HG03039 (cell line): Measurements from ENCODE around the gene CXCR5.
A peak's percentile ranks its signal among the peaks of the same experiment; 100 is the strongest.

Experiments
- ATAC-seq: cut with Tn5 transposase; IDR thresholded peaks from one replicate; pipeline ENCODE4 v1.9.1; 2021; ENCODE audit warnings: mild to moderate bottlenecking, moderate library complexity; ENCODE audit not compliant: unreplicated experiment

CXCR5 gene

DNA sequence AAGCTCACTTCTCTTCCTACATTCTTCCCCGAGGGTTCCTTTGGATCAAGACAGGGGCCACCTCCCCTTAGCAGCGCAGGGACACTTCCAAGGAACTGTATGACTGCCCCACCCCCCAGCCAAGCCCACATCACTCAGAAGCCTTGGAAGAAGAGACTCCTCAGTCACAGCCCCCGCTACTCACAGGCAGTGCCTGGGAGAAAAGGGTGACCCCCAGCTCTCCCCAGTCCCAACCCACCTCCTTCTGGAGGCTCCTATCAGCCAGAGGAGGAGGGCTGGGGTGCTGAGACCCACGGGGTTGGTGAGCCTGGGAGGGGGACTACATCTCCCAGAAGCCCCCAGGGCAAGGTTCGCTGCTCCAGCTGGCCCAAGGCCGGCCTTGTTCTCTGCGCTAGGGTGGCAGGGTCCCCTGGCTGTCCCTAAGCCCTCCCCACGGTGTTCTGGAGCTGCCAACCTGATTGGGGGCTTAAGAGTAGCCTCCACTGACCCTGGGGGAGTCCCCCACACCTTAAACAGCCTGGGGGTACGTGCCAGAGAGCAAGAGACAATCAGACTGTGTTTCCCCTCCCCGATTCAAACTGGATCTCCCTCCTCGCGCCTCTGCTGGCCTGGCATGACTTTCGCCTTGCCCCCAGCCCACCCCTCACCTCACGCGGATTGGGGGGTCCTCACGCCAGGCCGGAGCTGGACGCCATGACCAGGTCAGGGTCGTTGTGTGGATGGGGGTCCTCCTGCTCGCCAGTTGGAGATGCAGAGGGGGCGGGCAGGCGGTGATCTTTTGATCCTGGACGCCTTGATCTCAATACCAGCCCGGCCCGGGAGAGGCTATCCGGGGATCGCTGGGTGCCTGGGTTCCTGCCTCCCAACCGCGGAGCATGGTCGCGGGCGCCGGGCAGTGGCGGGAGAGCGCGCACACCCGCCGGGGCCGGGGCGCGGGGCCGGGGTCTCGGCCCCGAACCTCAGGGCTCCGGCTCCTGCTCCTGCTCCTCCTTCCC lies 41.2 kb downstream of the CXCR5 start:
- ATAC-seq: no peak

DNA sequence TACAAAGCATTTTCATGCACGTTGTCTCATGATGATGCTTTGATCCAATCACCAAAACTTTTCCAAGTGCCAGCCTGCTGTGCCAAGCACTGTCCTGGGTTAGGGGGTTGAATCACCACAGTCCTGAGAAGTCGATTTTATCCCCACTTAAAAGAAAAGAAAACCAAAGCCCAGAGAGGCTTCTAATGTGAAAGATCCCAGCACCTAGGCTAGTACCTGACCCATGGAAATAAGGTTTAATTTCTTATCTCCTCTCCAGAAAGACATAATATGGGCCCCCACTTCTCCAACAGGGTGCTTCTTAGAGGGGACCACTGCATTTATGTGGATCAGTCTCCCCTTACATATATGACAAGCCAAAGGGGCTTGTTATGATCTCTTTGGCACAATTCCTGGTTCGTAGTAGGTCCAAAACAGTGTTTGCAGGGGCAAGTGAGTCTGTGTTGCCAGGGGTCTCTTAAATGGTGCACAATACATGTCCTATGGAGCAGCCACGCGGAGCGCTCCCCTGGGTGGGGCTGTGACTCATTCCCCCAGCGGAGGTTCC lies 43.9 kb downstream of the CXCR5 start:
- ATAC-seq: no peak

DNA sequence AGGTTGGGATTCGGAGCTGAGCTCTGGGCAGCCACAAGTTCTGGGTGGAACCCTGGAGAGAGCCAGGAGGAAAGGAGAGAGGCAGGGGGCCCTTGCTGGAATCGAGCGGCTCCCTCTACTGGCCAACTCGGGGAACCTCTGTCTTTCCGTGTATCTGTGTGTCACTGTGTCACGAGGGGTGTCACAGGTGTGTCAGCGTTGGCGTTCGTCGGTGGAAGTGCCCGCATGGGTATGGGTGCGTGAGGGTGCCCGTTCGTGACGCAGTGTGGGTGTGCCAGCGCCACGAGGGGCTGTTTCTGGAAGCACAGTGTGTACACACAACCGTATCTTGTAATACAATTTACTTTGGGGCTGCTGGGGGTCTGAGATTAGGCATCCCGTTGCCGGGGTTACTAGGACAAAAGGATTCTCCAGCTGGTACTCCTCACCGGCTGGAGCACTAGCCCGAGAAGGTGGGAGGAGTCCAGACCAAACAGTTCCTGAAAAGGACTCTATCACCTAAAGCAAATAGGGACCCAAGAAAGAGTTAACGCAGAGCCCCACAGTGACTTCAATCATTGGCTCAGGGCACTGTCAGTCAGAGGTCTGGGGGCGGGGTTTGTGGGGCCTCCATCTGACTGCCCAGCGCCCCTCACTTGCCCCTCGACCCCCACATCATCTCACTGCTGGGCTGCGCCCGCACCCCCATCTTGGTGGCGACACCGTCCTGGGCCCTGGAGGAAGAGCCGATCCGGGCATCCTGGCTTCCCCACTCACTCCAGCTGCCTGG lies 44.6 kb downstream of the CXCR5 start:
- peak; percentile 38 for ATAC-seq

DNA sequence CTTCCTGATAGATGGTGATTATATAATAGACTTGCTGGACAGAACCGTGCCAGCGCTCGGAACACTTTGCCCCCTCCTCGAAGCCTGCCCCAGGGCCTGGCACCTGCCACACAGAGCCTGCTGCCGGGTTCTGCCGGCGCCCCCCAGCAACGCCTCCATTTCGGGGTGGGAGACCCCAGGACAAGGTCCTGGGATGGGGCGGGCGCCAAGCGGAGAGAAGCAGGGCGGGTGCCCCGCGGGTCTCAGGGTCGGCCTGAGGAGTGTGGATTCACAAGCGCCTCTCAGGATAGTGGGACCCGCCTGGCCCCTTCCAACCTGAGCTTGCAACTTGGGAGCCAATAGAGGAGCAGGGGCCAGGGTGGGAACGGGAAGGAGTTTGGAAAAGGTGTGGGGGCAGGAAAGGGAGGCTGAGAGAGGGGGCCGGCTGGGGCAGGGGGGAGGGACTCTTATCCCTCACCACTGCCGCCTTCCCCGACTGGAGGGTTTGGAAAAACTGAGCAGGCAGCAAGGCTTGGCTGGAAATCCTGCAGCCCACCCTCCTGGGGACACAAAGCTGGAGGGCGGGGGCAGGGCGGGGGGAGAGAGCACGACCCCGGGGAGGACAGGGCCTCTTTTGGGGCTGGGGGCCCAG lies 45.3 kb downstream of the CXCR5 start:
- ATAC-seq: no peak

DNA sequence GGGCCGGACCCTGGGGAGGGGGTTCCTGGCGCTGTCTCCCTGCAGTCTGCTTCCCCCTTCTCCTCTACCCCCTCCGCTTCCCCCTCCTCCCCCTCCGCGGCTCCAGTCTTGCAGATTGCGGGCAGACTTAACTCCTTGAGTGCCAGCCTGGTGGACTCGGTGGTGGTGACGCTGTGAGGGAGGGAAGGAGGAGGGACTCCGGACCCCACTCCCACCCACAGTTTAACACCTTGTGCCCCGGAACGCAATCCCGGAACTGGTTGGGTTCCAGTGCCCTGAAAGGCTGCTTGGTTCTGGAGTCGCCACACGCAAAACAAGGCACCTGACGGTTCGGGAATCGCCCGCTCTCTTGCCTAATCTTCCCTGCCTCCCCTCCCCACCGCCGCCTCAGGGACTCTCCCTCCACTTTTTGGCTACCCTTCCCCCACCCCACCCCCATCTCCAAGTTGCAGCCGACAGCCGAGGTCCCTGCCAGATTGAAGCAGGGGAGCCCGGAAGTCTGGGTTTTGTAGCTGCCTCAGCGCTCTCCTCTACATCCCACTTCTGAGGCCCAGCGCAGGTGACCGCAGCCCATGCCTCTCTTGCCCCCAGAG lies 45.9 kb downstream of the CXCR5 start:
- no peak for ATAC-seq

DNA sequence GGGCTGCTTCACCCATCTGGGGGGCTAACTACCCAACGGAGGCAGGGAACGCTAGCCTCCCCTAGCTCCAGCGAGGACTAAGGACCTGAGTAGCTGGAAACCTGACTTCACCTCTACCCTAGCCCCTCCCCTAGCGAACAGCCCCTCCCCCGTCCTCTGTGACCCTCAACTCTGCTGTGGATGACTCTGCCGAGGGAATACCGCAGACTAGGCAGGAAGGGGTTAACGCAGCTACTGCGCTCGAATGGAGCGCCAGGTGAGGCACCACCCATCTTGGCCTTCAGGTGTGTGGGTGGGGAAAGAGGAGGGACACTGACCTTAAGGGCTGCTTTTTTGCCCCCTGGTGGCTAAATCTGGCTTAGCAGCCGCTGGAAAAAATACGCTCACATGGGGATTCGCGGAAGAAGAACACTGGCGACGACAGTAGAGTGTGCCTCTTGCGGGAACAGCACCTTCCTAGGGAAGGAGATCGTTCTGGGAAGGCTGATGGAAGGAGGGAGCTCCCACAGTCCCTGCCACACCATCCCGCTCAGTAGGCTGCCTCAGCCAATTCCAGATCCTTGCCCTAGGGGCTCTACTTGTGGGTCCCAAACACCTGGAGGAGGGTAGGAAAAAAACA lies 46.5 kb downstream of the CXCR5 start:
- ATAC-seq: no peak

DNA sequence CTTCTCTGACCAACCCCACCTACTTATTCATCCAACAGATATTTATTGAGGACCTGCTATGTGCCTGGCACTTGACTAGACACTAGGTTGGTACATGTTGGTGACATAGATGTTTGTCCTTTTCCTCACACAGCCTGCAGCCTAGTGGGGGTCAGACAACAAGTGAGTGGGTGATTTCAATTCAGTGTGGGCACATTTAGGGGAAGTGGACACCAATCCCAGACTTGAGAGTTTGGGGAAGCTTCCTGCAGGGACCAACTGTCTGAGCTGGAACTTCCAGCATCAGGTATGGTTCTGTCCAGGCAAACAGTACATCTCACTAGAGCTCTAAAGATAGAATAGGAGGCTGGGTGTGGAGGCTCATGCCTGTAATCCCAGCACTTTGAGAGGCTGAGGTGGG lies 47.9 kb downstream of the CXCR5 start:
- no peak for ATAC-seq

DNA sequence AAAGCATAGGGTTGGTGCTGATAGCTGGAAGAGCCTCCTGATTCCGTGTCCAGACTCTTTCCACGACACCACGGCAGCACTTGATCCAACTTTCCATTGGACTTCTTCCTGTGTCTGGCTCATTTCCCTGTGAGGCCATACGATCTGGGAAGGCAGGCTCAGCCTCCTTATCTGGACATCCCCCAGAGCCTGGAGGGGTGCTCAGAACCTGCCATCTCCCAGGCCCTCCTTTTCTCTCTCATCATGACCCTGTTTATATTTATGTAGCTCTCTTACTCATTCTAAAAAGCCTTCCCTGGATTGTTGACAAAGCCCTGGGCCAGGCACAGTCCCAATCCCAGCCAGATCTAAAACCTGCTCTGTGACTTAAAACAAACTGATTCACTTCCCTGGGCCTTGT lies 49.8 kb downstream of the CXCR5 start:
- no peak for ATAC-seq

DNA sequence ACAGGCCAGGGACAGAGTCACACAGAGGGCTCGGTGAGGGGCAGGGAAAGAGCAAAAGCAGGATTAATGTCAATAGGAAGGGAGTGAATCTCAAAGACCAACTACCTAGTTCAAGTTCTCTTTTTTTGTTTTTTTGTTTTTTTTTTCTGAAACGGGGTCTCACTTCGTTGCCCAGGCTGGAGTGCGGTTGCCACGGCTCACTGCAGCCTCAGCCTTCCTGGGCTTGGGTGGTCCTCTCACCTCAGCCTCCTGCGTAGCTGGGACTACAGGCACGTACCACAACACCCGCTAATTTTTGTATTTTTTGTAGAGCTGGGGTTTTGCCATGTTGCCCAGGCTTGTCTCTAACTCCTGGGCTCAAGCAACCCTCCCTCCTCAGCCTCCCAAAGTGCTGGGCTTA lies 51.7 kb downstream of the CXCR5 start:
- ATAC-seq: no peak

DNA sequence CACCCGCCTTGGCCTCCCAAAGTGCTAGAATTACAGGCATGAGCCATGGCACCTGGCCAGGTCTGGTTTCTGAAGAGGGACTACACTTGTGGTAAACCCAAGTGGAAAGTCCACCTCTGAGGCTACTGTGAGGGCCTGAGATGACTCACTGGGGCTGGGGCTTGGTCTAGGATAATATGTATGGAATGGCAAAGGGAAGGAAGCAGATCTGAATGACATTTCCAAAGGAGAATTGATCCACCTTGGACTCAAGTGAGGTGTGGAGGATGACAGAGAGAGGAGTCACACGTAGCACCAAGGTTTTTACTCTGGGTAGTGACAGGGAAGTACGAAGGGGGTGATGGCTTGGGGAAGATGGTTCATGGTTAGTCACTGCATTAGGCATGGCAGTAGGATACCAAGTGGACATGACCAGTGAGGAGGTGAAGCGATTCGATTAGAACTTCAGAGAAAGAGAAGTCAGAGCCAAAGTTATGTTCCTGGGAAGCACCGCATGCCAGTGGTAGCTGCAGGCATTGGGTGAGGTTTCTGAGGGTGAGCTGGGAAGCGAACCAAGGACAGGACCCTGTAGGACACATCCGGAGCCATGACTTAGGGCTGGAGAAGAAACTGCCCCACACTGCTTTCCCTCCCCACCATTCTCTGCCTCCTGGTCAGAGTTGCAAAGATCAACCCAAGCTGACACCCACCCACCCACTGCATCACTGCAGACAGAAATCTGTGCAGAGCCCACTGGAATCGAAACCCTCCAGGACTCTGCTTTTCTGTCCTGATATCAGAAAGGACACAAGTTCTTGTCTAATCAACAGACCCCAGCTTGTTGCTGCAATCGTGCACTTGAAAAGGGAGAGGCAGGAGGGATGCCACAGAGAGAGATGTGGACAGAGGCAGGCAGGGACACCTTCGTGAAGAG lies 55.1 kb downstream of the CXCR5 start:
- no peak for ATAC-seq

DNA sequence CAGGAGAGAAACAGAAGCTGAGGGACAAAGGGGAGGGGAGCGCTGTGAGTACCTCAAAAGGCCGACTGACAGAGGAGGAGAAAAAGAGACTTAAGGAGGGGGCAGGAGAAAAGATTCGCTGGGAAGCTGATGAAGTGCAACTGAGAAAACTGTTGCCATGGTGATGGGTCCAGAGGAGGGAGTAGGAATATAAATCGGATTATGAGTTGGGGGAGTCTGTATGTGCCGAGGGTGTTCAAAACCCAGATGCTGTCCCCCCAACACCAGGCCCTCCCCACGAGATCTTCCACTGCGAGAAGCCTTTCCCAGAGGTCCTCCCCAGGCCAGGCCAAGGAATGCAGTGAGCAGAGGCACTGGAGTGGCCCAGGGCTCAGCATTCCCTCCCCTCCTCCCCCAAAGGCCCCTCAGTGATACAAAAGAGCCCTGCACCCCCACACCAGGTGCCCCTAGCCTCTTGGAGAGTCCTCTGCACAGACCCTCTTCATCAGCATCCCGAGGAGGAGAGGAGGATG lies 55.8 kb downstream of the CXCR5 start:
- no peak for ATAC-seq

DNA sequence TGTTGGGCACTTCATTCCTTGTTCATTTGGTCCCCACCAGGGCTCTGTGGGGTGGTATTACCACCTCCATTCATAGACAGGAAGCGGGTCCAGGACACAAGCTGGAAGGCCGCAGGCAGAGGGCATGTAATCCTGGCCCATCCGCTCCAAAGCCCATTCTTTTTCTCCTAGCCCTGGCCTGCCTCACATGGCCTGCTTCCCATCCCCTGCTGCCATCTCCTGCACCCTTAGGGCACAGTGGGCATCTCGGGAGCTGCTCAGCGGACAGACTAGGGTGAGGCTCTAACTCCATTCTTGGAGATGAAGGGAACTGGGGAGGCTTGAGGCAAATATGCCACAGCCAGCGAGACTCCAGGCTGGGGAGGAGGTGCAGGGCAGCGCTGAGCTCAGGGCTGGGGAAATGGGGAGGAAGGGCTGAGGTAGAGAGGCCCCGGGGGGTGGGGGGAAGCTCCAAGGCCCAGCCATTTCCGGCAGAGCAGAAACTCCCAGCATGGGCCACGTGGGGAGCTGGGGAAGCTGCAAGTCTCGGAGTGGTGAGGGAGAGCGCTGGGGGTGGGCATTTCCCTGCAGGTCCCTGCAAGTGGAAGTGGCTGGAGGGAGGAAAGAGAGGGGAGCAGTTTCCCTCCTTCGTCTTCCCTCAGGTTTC lies 56.4 kb downstream of the CXCR5 start:
- no peak for ATAC-seq

DNA sequence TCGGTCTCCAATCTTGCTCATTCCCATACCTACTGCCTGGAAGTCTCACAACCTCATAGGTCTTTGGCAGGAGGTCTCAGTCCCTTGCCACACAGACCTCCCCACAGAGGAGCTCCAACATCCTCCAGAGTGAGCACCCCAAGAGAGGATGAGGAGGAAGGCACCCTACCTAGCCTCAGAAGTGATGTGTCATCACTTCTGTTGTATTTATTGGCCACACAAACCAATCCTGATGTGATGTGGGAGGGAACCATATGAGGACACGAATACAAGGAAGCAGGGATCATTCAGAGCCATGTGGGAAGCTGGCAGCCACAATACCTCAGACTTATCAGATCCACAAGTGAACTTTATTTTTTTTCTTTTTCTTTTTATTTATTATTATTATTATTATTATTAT lies 63.4 kb downstream of the CXCR5 start:
- no peak for ATAC-seq
